ENCODE data around the gene IRF2BP2.

IRF2BP2 gene

GRCh38 chr1:234617986-234618736 lies 8.2 kb upstream of the IRF2BP2 start:
- no peak overlapping the region for H3K9ac ChIP-seq
- peaks cover 8% of the 10 kb centered on the region for H3K4me1 ChIP-seq
- TF ChIP-seq CTCF (IDR thresholded peaks at IDR 0.05), result no peak
- no peaks in the 10 kb centered on the region for H3K36me3 ChIP-seq (ENCODE audit: control insufficient read depth, insufficient read depth, low read length)
- H3K27ac ChIP-seq, result no peak overlapping the region
- no peak overlapping the region for H3K4me2 ChIP-seq (ENCODE audit: low read length)
- no peaks in the 10 kb centered on the region for H3K9me3 ChIP-seq (ENCODE audit: control insufficient read depth, low read length)
- no peaks in the 10 kb centered on the region for H3K79me2 ChIP-seq
- no peaks in the 10 kb centered on the region for H3K27me3 ChIP-seq (ENCODE audit: control insufficient read depth, insufficient read depth, low read length)
- H3K4me3 ChIP-seq (ENCODE audit: low read depth, low read length), result no peak overlapping the region
- H2AFZ ChIP-seq, result no peak overlapping the region

GRCh38 chr1:234617131-234617985 lies 7.4 kb upstream of the IRF2BP2 start:
- Histone ChIP-seq H3K27ac (no peak overlapping the region), H3K4me2 (ENCODE audit: low read length) (no peak overlapping the region), H3K4me3 (ENCODE audit: low read depth, low read length) (no peak overlapping the region), H3K9ac (no peak overlapping the region), H2AFZ (no peak overlapping the region), H3K4me1 (peaks cover 9% of the 10 kb centered on the region), H3K36me3 (ENCODE audit: control insufficient read depth, insufficient read depth, low read length) (no peaks in the 10 kb centered on the region), H3K27me3 (ENCODE audit: control insufficient read depth, insufficient read depth, low read length) (no peaks in the 10 kb centered on the region), H3K79me2 (no peaks in the 10 kb centered on the region), H3K9me3 (ENCODE audit: control insufficient read depth, low read length) (no peaks in the 10 kb centered on the region)
- TF ChIP-seq CTCF (IDR thresholded peaks at IDR 0.05), result no peak

GRCh38 chr1:234616644-234617043 lies 6.7 kb upstream of the IRF2BP2 start:
- peaks cover 17% of the 10 kb centered on the region for H3K4me1 ChIP-seq
- H3K27me3 ChIP-seq (ENCODE audit: control insufficient read depth, insufficient read depth, low read length), result no peaks in the 10 kb centered on the region
- H3K4me2 ChIP-seq (ENCODE audit: low read length), result no peak overlapping the region
- no peaks in the 10 kb centered on the region for H3K36me3 ChIP-seq (ENCODE audit: control insufficient read depth, insufficient read depth, low read length)
- no peak overlapping the region for H3K9ac ChIP-seq
- no peaks in the 10 kb centered on the region for H3K9me3 ChIP-seq (ENCODE audit: control insufficient read depth, low read length)
- no peak overlapping the region for H3K4me3 ChIP-seq (ENCODE audit: low read depth, low read length)
- H2AFZ ChIP-seq, result no peak overlapping the region
- no peak overlapping the region for H3K27ac ChIP-seq
- no peak for TF ChIP-seq CTCF (IDR thresholded peaks at IDR 0.05)
- no peaks in the 10 kb centered on the region for H3K79me2 ChIP-seq

- H3K27ac ChIP-seq, result peak overlapping the region; percentile 24
- peaks cover 18% of the 10 kb centered on the region for H3K4me1 ChIP-seq
- H3K9ac ChIP-seq, result no peak overlapping the region
Measured at GRCh38 chr1:234614081-234614489, 4.1 kb upstream of the IRF2BP2 start.

More at GRCh38 chr1:234614081-234614489, 4.1 kb upstream of the IRF2BP2 start:
- no peaks in the 10 kb centered on the region for H3K27me3 ChIP-seq (ENCODE audit: control insufficient read depth, insufficient read depth, low read length)
- H3K4me3 ChIP-seq (ENCODE audit: low read depth, low read length), result no peak overlapping the region
- no peak overlapping the region for H2AFZ ChIP-seq
- no peak for TF ChIP-seq CTCF (IDR thresholded peaks at IDR 0.05)
- no peaks in the 10 kb centered on the region for H3K36me3 ChIP-seq (ENCODE audit: control insufficient read depth, insufficient read depth, low read length)
- peak overlapping the region; percentile 100 for H3K4me2 ChIP-seq (ENCODE audit: low read length)
- H3K9me3 ChIP-seq (ENCODE audit: control insufficient read depth, low read length), result no peaks in the 10 kb centered on the region
- no peaks in the 10 kb centered on the region for H3K79me2 ChIP-seq
